Measurements from ENCODE around the gene AUTS2.
"Not testable (repeated sequence)": the region's sequence is repeated elsewhere in the genome, so short reads cannot be mapped to it uniquely, and the experiment has no call there.

AUTS2 gene

DNA sequence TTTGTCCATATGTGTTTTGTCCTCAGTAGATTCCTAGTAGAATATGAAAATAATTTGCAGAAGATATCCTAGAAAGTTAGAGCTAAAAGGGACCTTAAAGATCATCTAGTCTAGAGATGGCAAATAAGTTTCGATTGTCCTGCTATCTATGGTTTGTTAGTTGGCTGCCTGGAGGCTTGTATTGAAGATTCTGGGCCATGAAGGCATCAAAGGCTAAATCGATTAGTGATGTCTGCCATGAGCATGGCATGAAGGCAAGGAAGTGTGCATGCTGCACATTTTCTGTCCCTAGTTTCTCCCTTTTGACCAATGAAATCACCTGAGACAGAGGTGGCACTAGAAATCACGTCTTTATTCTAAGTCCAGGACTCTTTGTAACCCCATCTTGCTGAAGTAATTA lies 979.9 kb downstream of the AUTS2 start:
- DNase-seq (ENCODE audit: low read depth in 2 of 2): no peak

DNA sequence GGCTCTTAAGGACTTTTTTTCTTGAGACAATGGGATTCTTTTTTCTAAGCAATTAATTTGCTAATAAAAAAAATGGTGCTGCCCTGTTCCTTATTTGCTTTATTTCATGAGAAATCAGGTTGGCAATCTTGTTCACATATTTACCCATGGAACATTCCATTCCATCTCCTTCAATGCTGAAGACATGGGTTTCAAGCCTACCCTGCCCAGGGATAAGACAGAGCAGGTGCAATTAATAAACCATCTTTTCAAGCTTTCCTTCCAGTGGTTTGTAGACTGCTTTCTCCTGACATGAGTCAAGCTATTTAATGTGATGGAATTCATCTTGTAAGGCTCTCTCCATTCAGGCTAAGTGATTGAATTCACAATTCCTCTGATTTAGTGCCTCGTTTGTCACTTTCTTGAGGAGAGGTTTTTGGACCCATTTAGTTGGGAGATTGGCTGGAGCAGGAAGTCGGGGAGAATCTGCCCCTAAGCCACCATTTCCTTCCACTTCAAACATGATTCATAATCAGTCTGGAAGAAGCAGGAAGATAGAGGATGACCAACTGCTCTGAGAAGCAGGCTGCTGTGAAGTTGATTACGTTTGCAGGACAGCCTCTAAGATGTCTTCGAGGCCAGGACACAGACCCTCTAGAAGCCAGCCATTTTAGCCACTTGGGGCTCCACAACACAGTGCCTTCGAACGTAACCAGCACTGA lies 981.3 kb downstream of the AUTS2 start:
- no peak for DNase-seq (ENCODE audit: low read depth in 2 of 2)

GRCh38 chr7:70580161-70580560 lies 981.9 kb downstream of the AUTS2 start:
- DNase-seq (ENCODE audit: low read depth in 2 of 2): no peak

DNA sequence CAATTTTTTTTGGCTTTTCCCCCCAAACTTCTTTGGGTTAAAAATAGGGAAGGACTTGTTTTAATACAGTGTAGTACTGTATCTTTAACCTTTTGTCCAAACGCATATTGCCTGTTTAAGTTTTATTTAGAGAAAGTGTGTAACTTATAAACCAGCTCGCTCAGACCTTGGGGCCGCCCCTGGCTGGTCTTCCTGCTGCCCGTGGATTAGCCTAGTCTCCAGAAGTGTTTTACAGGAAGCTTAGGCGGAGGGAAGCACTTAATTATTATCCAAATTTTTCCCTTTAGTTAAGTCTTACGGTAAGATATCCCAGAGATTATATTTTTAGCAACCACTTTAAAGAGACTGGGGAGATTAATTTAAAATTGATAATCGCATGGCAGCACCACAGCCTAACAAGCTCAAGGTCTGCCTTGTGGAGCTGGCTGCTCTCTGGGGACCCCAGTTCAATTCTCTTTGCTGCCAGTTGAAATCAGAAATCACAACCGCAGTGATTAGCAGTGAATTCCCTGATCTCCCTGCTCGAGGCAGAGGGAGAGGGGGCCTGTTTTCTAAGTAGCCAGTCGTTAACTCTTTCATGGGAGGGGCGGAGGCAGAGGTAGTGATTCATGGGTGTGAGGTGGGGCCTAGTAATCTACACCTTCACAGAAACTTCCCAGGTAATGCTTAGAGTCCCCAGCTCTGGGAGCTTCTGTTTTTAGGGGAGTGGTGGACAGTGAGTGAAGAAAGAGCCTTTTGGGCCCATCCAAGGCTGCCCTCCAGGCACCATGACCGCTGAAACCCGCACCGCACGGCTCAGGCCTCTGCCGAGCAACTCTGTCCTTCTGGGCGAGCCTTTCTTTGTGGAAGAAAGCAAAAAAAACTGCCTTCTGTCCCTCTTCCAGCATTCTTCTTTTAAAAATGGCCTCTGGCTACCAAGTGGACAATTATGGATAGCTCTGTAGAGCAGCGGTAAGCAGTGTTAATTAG lies 984.9 kb downstream of the AUTS2 start:
- DNase-seq (ENCODE audit: low read depth in 2 of 2): no peak

DNA sequence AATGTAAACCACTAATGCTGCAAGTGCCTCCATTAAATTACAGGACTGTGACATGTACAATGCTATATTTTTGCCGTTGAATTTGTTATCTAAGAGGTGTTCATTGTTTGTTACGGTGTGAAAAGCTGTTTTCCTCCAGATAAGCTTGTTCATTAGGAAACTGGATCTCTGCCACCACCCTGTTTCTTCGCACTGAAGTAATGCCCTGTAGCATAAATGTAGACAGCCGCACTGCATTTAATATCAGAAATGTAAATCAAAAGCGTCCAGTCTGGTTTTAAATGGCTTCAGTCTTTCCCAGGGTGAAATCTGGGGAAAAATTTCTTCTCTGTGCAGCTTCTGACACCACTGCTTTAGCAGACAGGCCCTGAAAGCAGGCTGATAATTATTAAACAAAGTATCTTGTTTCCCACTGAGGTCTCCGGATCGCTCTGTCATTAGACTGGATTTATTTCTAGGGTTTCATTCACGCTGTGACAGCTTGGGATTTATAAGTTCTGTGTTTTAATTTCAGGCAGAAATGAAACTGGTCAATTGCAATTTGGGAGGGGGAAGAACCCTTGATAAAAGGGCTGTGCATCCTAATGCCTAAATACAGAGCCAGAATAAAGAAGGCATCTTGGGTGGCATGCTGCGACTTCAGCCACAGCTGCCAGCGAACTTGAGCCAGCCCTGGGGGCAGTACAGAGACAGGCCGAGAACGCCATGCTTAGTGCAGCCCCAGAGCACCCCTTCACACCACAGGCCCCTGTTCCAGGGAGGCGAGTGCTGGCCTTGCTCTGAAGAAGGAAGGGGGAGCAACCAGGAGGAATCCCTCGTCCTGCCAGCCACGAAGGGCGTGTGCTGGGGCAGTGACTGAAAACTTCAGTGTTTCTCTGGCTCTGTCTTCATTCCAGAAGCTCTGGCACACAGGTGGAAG lies 985.9 kb downstream of the AUTS2 start:
- DNase-seq (ENCODE audit: low read depth in 2 of 2): no peak

GRCh38 chr7:70585071-70585470 lies 986.8 kb downstream of the AUTS2 start:
- no peak for DNase-seq (ENCODE audit: low read depth in 2 of 2)

DNA sequence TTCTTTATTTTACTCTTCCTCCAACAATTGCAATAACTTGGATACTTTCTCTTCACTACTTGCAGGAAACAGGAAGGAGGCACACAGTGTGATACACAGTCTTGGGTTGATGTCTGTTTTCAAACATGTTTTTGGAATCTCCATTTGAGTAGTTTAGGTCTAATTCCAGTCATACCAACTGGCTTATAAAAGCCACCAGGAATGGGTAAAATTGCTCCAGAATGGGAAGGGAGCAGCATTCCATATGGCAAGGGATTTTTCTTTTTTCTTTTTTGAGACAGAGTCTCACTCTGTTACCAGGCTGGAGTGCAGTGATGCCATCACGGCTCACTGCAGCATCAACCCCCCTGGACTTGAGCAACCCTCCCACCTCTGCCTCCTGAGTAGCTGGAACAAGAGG lies 988.5 kb downstream of the AUTS2 start:
- DNase-seq (ENCODE audit: low read depth in 2 of 2): no peak

DNA sequence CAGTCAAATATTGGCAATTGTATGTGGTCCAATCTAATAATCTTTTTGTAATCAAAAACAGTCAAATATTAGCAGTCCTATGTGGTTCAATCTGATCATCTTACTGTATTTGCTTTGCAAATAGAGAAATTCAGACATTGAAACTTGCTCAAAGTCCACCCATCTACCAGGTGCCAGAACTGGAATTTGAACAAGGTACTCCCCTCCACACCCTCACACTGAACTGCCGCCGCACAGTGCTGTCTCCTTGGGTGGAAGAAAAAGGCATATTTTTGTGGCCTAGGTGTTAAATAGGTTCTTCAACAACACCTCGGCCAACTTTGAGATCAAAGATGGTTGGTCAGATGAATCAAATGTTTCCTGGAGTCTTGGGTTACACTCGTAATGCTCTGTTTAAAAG lies 989.5 kb downstream of the AUTS2 start:
- DNase-seq (ENCODE audit: low read depth in 2 of 2): no peak

- DNase-seq (ENCODE audit: low read depth in 2 of 2): no peak
Measured at GRCh38 chr7:70588191-70588921, 990.1 kb downstream of the AUTS2 start.

- no peak for DNase-seq (ENCODE audit: low read depth in 2 of 2)
Measured at GRCh38 chr7:70589010-70589409, 990.7 kb downstream of the AUTS2 start.

DNA sequence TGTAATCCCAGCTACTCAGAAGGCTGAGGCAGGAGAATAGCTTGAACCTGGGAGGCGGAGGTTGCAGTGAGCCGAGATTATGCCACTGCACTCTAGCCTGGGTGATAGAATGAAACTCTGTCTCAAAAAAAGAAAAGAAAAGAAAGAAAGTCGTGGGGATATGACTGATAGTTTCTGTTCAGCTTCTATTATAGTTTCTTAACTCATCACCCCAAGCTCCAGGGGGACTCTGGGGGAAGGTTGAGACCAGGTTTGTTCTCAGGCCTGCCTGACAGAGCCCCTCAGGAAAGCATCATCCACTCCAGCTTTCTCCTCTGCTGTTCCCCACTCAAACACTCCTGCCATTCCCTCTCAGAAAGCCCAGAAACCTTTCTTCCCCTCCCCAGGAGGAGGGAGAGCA lies 991.3 kb downstream of the AUTS2 start:
- DNase-seq (ENCODE audit: low read depth in 2 of 2): no peak

- no peak for DNase-seq (ENCODE audit: low read depth in 2 of 2)
Measured at GRCh38 chr7:70590126-70590854, 992.0 kb downstream of the AUTS2 start.

DNA sequence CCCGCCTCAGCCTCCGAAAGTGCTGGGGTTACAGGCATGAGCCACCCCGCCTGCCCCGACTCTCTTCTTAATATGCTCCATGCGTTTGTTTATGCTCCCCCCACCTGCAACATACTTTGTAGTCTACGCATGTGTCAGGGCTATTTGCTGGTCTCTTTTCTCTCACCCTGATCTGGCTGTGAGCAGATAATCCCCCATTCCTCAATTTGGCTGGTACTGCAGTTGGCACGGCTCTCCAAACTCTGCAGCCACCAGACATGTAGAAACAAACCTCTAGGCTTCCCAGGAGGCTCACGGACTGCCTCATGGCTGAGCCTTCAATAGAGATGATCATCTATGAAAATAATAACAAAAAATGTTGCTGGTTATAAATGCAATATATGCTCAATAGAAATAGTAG lies 993.4 kb downstream of the AUTS2 start:
- no peak for DNase-seq (ENCODE audit: low read depth in 2 of 2)

GRCh38 chr7:70592171-70592570 lies 993.9 kb downstream of the AUTS2 start:
- DNase-seq (ENCODE audit: low read depth in 2 of 2): no peak

DNA sequence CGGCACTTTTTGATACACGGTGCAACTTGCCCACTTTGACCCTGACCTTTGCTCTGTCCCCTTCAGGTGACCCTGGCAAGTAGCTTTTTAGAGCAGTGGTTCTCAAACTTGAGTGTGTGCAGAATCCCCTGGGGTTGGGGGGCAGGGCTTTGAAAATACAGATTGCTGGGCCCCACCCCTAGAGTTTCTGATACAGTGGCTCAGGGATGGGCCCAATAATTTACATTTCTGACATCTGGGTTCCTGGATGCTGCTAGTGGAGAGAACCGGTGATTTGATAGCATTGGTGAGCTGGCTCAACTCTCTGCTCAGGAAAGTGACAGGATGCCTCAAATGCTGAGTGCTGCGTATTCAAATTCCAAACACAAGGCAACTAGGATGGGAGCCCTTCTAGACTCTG lies 995.9 kb downstream of the AUTS2 start:
- no peak for DNase-seq (ENCODE audit: low read depth in 2 of 2)

GRCh38 chr7:70594885-70595284 lies 996.6 kb downstream of the AUTS2 start:
- not testable (repeated sequence) for DNase-seq (ENCODE audit: low read depth in 2 of 2)

DNA sequence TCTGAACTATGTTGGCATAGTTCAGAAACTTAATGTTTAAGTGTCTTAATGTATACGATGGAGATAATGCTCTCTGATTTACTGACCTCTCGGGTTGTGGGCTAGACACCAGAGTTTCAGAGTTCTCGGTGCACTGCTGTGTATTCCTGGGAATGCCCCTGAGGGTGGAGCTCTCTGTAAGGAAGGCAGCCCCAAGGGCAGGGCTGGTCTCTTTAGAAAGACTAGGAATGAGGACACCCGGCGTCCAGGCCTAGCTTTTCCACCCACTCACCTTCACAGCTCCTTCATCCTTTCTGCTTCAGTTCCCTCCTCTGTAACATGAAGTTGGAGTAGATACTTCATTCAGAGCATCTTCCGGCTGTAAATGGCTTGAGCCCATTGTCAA lies 997.1 kb downstream of the AUTS2 start:
- no peak for DNase-seq (ENCODE audit: low read depth in 2 of 2)

DNA sequence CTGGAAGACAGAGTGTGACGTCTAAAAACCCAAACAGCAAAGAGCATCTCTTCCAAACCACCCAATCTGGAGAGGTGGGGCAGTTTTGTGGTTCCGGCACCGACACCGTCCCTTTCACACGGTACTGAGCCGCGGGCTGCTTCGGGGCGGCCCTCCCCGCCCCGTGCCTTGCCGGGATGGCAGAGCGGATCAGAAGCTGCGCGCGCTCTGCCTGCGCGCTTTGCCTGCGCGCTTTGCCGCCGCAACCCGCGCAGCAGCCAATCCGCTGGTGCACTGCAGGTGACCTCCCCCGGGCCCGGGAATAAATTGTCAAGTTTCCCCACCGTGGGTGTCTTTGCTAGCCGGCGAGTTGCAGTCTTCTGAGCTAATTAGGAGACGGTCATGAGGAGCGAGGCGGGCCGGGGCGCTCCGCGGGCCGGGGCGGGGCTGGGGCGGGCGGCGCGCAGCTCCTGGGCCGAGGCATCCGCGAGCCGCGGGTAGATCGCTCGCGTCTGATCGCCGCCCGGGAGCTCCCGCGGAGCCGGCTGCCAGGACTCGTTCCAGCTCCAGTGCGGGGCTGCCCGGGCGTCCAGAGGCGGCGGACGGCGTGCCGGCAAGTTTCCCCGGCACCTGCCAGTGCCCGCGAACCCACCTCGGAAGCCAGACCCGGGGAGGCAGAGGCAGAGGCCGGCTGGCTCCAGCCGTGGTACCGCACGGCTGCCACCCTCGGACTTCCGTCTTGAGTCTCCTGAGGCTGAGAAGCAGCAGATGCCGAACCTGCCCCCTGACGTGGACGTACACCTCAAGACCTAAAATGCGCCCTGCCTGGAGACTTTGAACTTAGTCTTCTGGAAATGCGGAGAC lies 997.7 kb downstream of the AUTS2 start:
- no peak for DNase-seq (ENCODE audit: low read depth in 2 of 2)

GRCh38 chr7:70596598-70596913 lies 998.3 kb downstream of the AUTS2 start:
- no peak for DNase-seq (ENCODE audit: low read depth in 2 of 2)

- no peak for DNase-seq (ENCODE audit: low read depth in 2 of 2)
Measured at GRCh38 chr7:70597066-70597465, 998.8 kb downstream of the AUTS2 start.
